Left renal cortex interstitium (tissue), 4 donors: ENCODE data around the gene CDH8. TPM values are rescaled to one million over a fixed set of nuclear protein-coding genes. Genes with fewer than 3 reads are reported as not detected.
"Not testable (repeated sequence)": the region's sequence is repeated elsewhere in the genome, so short reads cannot be mapped to it uniquely, and the experiment has no call there.

Source experiments
- DNase-seq, 4 donors: peaks; one replicate each; pipeline ENCODE4 v3.0.0-alpha.2; 2013; ENCODE audit warnings: low read depth in 4 of 4, low spot score in 2 of 4, missing footprints in 1 of 4
- polyA plus RNA-seq, 4 donors: library from polyadenylated mRNA; unstranded; fragments of 120-200 nt; gene quantifications; one replicate each; pipeline ENCODE4 v1.2.1, GENCODE V29; 2013; ENCODE audit not compliant: insufficient read length in 4 of 4

Gene CDH8
- polyA plus RNA-seq, 4 donors: 3.5 to 5.8 (median 4.1) TPM

- DNase-seq: no peak
Measured at GRCh38 chr16:61937646-61938045, 98.6 kb downstream of the CDH8 start.

- DNase-seq: no peak
Measured at GRCh38 chr16:61936522-61936921, 99.7 kb downstream of the CDH8 start.

GRCh38 chr16:61934601-61935000 lies 101.6 kb downstream of the CDH8 start:
- DNase-seq: no peak

GRCh38 chr16:61929776-61930175 lies 106.5 kb downstream of the CDH8 start:
- no peak for DNase-seq

GRCh38 chr16:61926766-61927165 lies 109.5 kb downstream of the CDH8 start:
- no peak for DNase-seq

GRCh38 chr16:61923629-61924028 lies 112.6 kb downstream of the CDH8 start:
- no peak for DNase-seq

- no peak for DNase-seq
Measured at GRCh38 chr16:61921373-61921772, 114.9 kb downstream of the CDH8 start.

- not testable (repeated sequence) for DNase-seq
Measured at GRCh38 chr16:61917865-61918826, 118.1 kb downstream of the CDH8 start.

GRCh38 chr16:61915569-61915968 lies 120.7 kb downstream of the CDH8 start:
- no peak for DNase-seq

GRCh38 chr16:61909074-61909473 lies 127.2 kb downstream of the CDH8 start:
- DNase-seq: no peak

- DNase-seq: no peak
Measured at GRCh38 chr16:61908426-61908825, 127.8 kb downstream of the CDH8 start.

GRCh38 chr16:61901689-61902088 lies 134.5 kb downstream of the CDH8 start:
- DNase-seq: no peak

GRCh38 chr16:61900482-61900881 lies 135.8 kb downstream of the CDH8 start:
- DNase-seq: no peak

- DNase-seq: no peak
Measured at GRCh38 chr16:61897657-61898056, 138.6 kb downstream of the CDH8 start.

- no peak for DNase-seq
Measured at GRCh38 chr16:61892531-61892930, 143.7 kb downstream of the CDH8 start.

- DNase-seq: no peak
Measured at GRCh38 chr16:61891460-61891859, 144.8 kb downstream of the CDH8 start.

GRCh38 chr16:61890386-61890785 lies 145.9 kb downstream of the CDH8 start:
- DNase-seq: no peak

GRCh38 chr16:61887903-61888302 lies 148.3 kb downstream of the CDH8 start:
- DNase-seq: no peak

GRCh38 chr16:61885343-61885742 lies 150.9 kb downstream of the CDH8 start:
- no peak for DNase-seq

- no peak for DNase-seq
Measured at GRCh38 chr16:61879306-61879705, 156.9 kb downstream of the CDH8 start.

- no peak for DNase-seq
Measured at GRCh38 chr16:61877436-61877835, 158.8 kb downstream of the CDH8 start.

- no peak for DNase-seq
Measured at GRCh38 chr16:61872778-61873119, 163.5 kb downstream of the CDH8 start.
